HG03045 (cell line): ENCODE measurements around the gene HEYL.

Experiments
- ATAC-seq: cut with Tn5 transposase; IDR thresholded peaks from one replicate; pipeline ENCODE4 v1.9.1; 2021; ENCODE audit warnings: mild to moderate bottlenecking, moderate library complexity; ENCODE audit not compliant: unreplicated experiment

HEYL gene

GRCh38 chr1:39668111-39668510, 28.7 kb upstream of the HEYL start:
- no peak for ATAC-seq

DNA sequence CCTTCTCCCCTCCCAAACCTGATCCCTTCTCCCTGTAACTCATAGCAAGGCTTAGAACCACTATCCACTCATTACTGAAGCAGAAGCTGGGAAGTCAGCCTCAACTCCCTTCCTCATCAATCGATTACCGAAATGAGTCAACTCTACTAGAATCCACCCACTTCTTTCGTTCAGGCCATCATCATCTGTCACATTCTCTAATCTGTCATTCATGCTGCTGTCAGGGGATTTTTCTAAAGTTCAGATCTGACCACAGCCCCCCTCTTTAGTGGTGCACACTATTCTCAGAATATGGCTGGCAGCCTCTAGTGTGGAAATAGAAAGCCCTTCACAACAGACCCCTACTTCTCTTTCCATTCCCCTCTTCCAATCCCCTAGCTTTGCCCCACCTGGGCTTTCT, 27.3 kb upstream of the HEYL start:
- peak; percentile 72 for ATAC-seq

GRCh38 chr1:39663559-39663958, 24.1 kb upstream of the HEYL start:
- no peak for ATAC-seq

- ATAC-seq = no peak
Measured at GRCh38 chr1:39662861-39663260, 23.4 kb upstream of the HEYL start.

GRCh38 chr1:39659538-39659937, 20.1 kb upstream of the HEYL start:
- no peak for ATAC-seq

GRCh38 chr1:39659110-39659509, 19.7 kb upstream of the HEYL start:
- ATAC-seq = no peak

GRCh38 chr1:39657923-39658485, 18.6 kb upstream of the HEYL start:
- peak; percentile 42 for ATAC-seq

DNA sequence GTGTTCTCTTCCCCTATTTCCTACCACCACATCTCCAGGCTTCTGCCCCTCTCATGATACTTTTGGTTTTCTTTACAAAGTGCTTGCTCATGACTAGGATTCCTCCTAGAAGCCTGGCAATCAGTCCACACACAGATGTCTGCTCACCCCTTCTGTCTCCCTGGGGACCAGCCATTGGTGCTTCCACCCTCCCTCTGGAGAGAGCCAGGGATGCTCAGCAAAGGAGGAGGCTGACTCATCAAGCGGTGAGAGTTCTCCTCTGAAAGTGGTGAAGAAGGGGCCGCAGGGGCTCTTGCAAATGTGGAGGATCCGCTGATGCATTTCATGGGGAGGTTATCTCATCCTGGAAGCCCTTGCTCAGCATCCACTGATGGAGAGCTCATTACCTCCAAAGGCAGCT, 18.0 kb upstream of the HEYL start:
- ATAC-seq = no peak

DNA sequence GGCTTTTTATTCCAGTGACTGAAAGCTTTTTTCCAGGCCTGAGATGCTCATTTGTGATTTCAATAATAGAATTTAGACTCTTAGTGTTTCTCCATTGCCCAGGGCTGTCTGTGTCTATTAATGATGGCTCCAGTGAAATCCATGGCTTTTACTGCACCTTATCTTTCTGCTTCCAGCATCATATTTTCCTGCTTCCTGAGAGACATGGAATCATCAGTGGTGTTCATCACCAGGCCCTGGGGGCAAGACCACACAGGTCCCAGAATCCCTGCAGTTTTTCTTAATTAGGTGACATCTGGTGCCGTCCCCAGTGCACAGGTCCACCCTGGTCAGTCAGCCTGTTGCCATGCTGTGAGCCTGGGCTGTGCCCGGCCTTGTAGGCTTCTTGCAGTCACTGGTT, 16.9 kb upstream of the HEYL start:
- no peak for ATAC-seq

DNA sequence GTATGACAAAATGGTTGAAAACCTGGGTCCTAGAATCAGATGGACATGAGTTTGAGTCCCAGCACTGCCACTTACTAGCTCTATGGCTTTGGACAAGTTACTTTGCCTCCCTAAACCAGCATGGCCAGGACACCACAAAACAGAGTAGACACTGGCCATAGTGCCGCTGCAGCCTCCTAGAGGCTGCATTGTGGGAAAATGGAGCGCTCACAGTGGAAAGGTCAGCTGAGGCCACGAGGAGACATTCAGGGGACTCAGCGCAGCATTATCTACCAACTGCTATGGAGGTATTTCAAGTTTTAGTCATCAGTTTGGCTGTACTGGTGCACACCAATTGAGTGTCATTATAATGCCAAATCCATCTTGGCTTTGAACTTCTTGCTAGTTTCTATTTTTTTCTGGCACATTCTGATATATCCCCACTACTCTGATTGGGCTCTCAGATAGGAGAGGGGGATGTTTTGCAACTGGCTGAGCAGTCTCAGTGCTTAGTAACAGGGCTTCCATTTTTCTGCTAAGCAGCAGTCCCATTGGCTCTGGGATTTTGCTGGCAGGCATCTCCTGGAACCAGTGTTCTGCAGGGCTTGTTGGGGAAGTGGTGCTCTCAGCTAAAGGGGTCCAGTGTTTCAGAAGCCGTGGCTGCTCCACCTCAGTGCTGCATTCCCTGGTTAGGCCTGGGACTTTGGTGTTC, 16.3 kb upstream of the HEYL start:
- no peak for ATAC-seq

DNA sequence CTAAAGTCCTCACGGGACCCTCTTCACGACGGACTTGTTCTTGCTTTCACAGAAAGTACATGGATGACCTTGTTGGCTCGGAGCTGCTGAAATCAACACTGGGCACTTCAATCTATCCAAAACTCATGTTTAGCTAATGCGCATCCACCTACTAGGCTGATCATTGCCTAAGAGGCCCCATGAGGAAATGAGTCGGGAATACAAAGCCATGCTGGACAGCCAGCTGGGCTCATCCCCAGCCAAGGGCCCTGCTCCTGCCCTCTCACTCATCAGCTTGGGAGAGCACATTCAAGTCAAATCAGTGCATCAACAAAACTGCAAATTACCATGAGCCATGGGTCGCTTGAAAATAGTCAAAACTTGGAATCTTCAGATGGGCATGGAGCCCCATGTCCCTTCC, 14.8 kb upstream of the HEYL start:
- no peak for ATAC-seq

GRCh38 chr1:39653546-39654031, 14.1 kb upstream of the HEYL start:
- ATAC-seq = no peak

DNA sequence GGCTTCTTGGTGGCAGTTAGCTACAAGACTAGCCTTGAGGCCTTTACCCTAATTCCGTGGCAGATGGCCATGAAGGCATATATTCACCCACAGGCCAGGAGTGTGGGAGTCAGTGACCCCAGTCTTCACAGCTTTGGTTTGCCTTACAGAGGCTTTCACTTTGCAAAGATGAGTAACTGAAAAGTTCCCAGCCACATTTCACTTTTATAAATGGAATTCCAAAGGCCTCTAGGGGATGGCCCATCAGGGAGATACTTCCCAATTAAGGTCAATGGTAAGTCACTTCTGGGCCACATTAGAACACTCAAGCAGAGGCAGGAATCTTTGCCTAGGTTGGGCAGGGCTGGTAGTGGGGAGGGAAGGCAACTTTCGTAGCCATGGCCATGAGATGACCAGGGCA, 13.1 kb upstream of the HEYL start:
- ATAC-seq = no peak

GRCh38 chr1:39652105-39652504, 12.7 kb upstream of the HEYL start:
- no peak for ATAC-seq

- ATAC-seq = no peak
Measured at GRCh38 chr1:39650431-39650830, 11.0 kb upstream of the HEYL start.

DNA sequence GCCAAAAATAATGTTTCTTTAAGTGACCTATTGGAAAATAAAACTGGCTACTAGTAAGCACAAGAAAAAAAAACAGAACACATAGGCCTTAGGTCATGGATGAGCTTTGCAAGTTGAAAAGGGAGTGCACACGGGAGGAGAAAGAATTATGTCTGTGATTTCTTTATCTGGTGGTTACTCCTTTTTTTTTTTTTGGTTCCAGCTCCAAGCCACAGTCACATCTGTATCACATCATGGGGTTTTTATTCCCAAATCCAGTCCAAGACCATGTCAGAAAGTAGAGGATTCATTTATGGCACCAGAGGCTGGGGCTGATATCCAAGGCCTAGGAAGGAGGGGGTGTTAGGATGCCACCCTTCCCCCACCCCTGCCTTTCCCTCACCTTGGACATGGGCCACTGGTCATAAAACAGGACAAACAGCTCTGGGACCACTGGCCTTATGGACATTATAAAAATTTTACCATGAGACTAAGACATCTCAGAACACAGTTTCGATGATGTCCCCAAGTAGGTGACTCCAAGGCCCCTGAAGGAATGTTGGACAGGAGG, 10.3 kb upstream of the HEYL start:
- no peak for ATAC-seq

GRCh38 chr1:39648496-39648895, 9.1 kb upstream of the HEYL start:
- ATAC-seq = no peak

DNA sequence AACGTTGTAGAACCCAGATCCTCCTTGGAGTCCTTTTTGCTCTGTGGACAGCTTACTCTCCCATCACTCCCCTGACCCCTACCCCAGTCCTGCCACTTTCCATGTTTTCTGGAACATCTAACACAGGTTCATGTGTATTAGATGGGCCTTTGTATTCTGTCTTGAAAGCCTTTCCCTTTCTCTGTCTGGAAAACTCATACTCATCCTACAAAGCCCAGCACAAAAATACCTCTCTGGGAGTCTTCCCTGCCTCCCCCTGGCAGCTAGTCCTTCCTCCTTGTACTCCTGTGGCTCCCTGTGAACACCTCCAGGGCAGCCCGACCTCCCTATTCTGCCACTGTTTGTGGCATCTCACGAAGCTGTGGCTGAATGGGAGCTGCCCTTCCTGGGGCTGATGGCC, 7.8 kb upstream of the HEYL start:
- ATAC-seq = no peak

DNA sequence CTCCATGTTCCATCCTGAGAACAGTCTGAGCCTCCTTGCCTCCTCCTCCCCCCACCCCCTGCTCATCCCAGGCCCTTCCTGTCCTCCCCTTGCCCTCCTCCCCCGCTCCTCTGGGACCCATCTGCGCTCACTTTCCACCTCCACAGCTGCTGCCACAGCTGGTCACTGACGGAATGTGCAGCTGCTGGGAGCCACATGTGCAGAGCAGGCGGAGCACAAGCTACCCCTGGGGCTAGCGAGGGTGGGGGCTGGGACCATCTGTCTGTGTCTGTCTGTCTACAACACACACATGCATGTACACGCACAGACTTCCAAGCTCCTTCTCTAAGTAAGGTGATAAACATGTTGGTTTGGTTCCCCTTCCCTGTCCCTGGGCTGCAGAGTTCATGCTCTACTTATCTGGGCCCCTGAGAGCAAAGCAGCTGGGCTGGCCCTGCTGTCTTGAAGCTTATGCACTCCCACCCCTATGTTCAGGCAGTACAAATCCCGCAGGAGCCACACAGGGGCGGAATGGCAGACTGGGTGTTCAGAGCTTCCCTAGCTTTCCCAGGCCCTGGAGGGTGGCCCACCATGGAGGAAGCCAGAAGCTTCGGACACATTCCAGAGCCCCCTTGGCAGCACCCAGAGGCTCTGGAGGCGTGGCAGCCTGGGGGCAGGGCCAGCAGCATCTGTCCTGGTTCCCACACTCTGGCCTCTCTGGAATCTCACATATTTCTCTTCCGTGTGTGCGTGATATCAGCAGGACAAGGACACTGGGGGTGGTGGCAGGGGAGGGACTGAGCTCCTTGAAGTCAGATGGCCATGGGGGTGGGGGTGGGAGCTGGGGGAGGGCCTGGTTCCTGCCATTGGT, 7.0 kb upstream of the HEYL start:
- ATAC-seq = no peak

- ATAC-seq = no peak
Measured at GRCh38 chr1:39645411-39646043, 6.1 kb upstream of the HEYL start.

DNA sequence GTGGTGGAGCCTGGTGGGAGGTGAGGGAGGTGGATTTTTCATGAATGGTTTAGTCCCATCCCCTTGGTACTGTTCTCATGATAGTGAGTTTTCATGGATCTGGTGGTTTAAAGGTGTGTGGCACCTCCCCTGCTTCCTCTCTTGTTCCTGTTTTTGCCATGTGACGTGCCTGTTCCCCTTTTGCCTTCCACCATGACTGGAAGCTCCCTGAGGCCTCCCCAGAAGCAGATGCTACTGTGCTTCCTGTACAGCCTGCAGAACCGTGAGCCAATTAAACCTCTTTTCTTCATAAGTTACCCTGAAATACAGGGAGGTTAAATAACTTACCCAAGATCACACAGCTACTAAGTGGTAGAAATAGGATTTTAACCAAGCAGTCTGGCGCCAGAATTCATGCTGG, 4.3 kb upstream of the HEYL start:
- no peak for ATAC-seq
